MCF 10A (cell line): ENCODE results near the gene AIMP2. TPM values are rescaled to one million over a fixed set of nuclear protein-coding genes. Genes with fewer than 3 reads are reported as not detected.

Experiments
- BruUV-seq: library from RNA; stranded (reverse); fragments of 400-500 nt; replicated peaks from 2 replicates; lab custom pipeline; 2021; lab: Mats Ljungman, UMichigan
- CTCF ChIA-PET: fragments of 300-600 bp; sonication (Branson Sonifier 250); formaldehyde crosslinking; extraction: SDS; loops from one replicate; lab custom pipeline; 2021; ENCODE audit warnings: antibody characterized with exemption, inconsistent platforms; lab: Yijun Ruan, JAX
- POLR2A ChIA-PET: fragments of 300-600, 350-650 bp; sonication (Branson Sonifier 250); formaldehyde crosslinking; extraction: SDS; loops from one replicate; lab custom pipeline; 2020; ENCODE audit warnings: antibody characterized with exemption, inconsistent platforms; lab: Yijun Ruan, JAX
- DNase-seq: peaks from one replicate; pipeline ENCODE4 v3.0.0-alpha.2; 2018; ENCODE audit not compliant: unreplicated experiment
- H3K27ac Mint-ChIP-seq: one replicate; pipeline ENCODE4 v1.8.0; 2022; ENCODE audit warnings: mild to moderate bottlenecking, low read depth, mixed read lengths; ENCODE audit not compliant: unreplicated experiment
- H3K27me3 Mint-ChIP-seq: one replicate; pipeline ENCODE4 v1.8.0; 2022; ENCODE audit warnings: mixed read lengths; ENCODE audit not compliant: insufficient read depth, unreplicated experiment
- H3K36me3 Mint-ChIP-seq: one replicate; pipeline ENCODE4 v1.8.0; 2022; ENCODE audit warnings: mild to moderate bottlenecking, moderate library complexity, mixed read lengths; ENCODE audit not compliant: insufficient read depth, unreplicated experiment
- H3K4me1 Mint-ChIP-seq: one replicate; pipeline ENCODE4 v1.8.0; 2022; ENCODE audit warnings: mixed read lengths; ENCODE audit not compliant: insufficient read depth, unreplicated experiment
- H3K4me3 Mint-ChIP-seq: one replicate; pipeline ENCODE4 v1.8.0; 2022; ENCODE audit warnings: mild to moderate bottlenecking, moderate library complexity, mixed read lengths; ENCODE audit not compliant: unreplicated experiment
- H3K9me3 Mint-ChIP-seq: one replicate; pipeline ENCODE4 v1.8.0; 2022; ENCODE audit warnings: mixed read lengths; ENCODE audit not compliant: unreplicated experiment
- intact Hi-C: fragments of 100-400 bp; cut with micrococcal nuclease; formaldehyde crosslinking; loops from 2 replicates; pipeline ENCODE4 v1.14.1; 2022
- total RNA-seq: library from RNA; stranded (reverse); gene quantifications from 2 replicates; pipeline ENCODE4 v1.2.3, GENCODE V29; 2022
- TF ChIP-seq, protein P1 (sequence below): fragments of 200-600 bp; IDR thresholded peaks from one replicate; pipeline ENCODE4 v1.8.0; 2022; ENCODE audit warnings: antibody characterized with exemption, mild to moderate bottlenecking; ENCODE audit not compliant: unreplicated experiment

Gene AIMP2
- total RNA-seq, 1 experiment from 2014 or later, result 113 TPM

DNA sequence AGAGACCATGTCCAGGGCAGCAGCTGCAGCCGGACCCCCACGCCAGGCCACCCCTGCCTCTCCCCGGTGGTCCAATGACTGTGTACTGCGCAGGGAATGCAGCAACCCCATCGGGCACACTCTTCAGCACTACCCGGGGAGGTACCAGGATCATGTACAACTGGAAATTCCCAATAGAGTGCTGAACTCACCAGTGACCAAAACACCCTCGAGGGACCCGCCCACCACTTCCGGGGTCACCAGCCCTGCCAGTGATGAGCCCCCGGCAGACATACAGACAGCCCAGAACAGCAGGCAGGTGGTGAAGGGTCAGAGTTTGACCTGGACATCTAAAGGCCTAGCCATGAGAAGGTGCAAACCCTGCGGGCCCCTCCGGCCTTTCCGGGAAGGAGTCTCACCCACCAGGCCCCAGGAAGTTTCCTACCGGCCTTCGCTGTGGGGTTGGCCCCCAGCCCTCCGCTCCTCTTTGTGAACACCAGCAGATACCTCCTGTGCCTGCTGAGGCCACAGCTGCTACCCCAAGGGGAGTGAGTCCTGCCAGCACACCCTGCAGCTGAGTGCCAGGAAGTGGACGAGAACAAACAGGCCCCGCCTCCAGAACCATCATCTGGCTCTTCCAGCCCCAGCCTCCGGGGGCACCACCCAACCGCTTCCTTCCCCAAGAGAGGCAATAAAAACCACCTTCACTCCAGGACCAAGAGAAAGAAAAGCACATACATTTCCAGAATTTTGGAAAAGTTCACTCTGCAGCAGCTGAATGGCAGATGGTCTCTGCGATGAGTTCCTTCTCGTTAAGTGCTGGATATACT lies 17.1 kb downstream of the AIMP2 start:
- peak overlapping the region; percentile 35 for H3K27ac Mint-ChIP-seq
- ChIA-PET CTCF (interaction anchor here (0.5 to 2.0 kb wide), 5 partner anchors 11 to 259 kb away, joined by 3 to 8 read pairs (median 3); no protein-coding TSS in a partner anchor), POLR2A (interaction anchor here (0.5 to 1.2 kb wide), 4 partner anchors 11 to 234 kb away, joined by 3 read pairs; partner anchors contain the start of genes AIMP2 and PMS2)
- no peaks in the 10 kb centered on the region for H3K9me3 Mint-ChIP-seq
- TF ChIP-seq, protein P1, sequence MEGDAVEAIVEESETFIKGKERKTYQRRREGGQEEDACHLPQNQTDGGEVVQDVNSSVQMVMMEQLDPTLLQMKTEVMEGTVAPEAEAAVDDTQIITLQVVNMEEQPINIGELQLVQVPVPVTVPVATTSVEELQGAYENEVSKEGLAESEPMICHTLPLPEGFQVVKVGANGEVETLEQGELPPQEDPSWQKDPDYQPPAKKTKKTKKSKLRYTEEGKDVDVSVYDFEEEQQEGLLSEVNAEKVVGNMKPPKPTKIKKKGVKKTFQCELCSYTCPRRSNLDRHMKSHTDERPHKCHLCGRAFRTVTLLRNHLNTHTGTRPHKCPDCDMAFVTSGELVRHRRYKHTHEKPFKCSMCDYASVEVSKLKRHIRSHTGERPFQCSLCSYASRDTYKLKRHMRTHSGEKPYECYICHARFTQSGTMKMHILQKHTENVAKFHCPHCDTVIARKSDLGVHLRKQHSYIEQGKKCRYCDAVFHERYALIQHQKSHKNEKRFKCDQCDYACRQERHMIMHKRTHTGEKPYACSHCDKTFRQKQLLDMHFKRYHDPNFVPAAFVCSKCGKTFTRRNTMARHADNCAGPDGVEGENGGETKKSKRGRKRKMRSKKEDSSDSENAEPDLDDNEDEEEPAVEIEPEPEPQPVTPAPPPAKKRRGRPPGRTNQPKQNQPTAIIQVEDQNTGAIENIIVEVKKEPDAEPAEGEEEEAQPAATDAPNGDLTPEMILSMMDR, result peak; percentile 8
- no peak overlapping the region for H3K4me3 Mint-ChIP-seq
- DNase-seq, result peak; percentile 49
- peaks cover 95% of the 10 kb centered on the region for H3K36me3 Mint-ChIP-seq
- no peaks in the 10 kb centered on the region for H3K4me1 Mint-ChIP-seq
- H3K27me3 Mint-ChIP-seq, result no peaks in the 10 kb centered on the region
- intact Hi-C loops, result no loop called here
- BruUV-seq, result no TSS peak

DNA sequence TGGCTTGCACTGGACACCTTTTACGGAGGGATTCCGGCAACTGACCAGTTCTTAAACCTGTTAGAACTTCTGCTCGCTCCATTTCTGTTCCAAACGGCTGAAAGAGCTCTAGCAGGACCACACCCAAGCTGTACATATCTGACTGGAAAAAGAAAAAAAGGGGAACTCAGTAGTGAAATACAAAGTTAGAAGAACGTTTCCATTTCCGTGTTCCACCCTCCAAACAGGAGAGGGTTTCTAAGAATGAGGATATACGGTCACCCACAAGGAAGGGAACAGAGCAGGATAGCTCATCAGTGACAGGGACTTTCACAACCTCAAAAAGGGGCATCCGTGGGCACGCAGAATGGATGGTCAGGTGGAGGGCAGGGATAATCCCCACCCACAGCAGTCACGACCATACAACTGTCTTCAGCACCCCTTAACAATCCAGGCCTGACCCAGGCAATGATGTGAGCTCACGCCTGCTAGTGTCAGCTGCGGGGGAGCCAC lies 17.8 kb downstream of the AIMP2 start:
- ChIA-PET CTCF (interaction anchor here (0.6 to 2.0 kb wide), 7 partner anchors 12 to 379 kb away, joined by 3 to 8 read pairs (median 4); no protein-coding TSS in a partner anchor), POLR2A (interaction anchor here (0.5 to 1.2 kb wide), 5 partner anchors 12 to 233 kb away, joined by 3 read pairs; partner anchors contain the start of genes AIMP2 and PMS2)
- no peaks in the 10 kb centered on the region for H3K27me3 Mint-ChIP-seq
- no TSS peak for BruUV-seq
- no peaks in the 10 kb centered on the region for H3K9me3 Mint-ChIP-seq
- no peak overlapping the region for H3K4me3 Mint-ChIP-seq
- peaks cover 95% of the 10 kb centered on the region for H3K36me3 Mint-ChIP-seq
- TF ChIP-seq, protein P1, result no peak
- intact Hi-C loops, result no loop called here
- H3K27ac Mint-ChIP-seq, result peak overlapping the region; percentile 35
- DNase-seq, result no peak
- no peaks in the 10 kb centered on the region for H3K4me1 Mint-ChIP-seq

DNA sequence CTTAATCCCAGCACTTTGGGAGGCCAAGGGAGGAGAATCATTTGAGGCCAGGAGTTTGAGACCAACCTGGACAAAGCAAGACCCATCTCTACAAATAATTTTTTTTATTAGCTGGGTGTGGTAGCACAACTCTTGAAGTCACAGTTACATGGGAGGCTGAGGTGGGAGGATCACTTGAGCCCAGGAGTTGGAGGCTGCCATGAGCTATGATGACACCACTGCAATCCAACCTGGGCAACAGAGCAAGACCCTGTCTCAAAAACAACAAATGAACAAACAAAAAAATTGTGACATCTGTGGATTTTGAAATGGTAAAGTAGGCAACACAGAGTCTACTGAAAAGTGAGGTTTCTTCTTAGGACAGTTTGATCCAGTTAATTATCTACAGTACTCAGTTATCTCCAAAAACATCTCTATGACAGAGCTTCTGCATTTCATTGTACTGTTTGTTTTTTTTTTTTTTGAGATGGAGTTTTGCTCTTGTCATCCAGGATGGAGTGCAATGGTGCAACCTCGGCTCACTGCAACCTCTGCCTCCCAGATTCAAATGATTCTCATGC lies 18.8 kb downstream of the AIMP2 start:
- Mint-ChIP-seq H3K4me1 (no peaks in the 10 kb centered on the region), H3K27me3 (no peaks in the 10 kb centered on the region), H3K4me3 (no peak overlapping the region), H3K36me3 (peaks cover 95% of the 10 kb centered on the region), H3K27ac (no peak overlapping the region), H3K9me3 (no peaks in the 10 kb centered on the region)
- DNase-seq, result no peak
- intact Hi-C loops, result no loop called here
- no TSS peak for BruUV-seq
- ChIA-PET POLR2A (interaction anchor here (0.9 kb wide), 2 partner anchors 10 to 78 kb away, joined by 3 read pairs; no protein-coding TSS in a partner anchor), CTCF (interaction anchor here (0.6 to 2.0 kb wide), 4 partner anchors 13 to 407 kb away, joined by 3 to 8 read pairs (median 5); no protein-coding TSS in a partner anchor)
- TF ChIP-seq, protein P1, result no peak

DNA sequence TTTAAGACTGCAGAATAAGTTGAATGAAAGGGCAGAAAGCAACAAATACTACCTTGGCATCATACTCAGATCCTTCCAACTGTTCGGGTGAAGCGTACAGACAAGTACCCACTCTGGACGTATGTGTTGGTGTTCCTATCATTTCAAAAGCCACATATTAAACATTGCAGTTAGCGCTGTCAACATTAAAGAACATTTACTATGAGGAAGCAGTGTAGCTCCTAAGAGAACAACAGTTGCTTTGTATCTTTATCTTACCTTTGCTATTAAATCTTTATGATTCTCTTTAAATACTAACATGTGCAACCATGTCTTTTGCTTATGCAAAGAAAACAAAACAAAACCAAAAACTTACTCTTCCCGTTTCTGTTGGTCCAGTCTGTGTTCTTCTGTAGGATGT lies 19.5 kb downstream of the AIMP2 start:
- no TSS peak for BruUV-seq
- Mint-ChIP-seq H3K4me1 (no peaks in the 10 kb centered on the region), H3K27ac (no peak overlapping the region), H3K36me3 (peaks cover 94% of the 10 kb centered on the region), H3K27me3 (no peaks in the 10 kb centered on the region), H3K4me3 (no peak overlapping the region), H3K9me3 (no peaks in the 10 kb centered on the region)
- POLR2A ChIA-PET, result no interaction called here
- CTCF ChIA-PET, result interaction anchor here (0.7 to 2.0 kb wide), 2 partner anchors 13 to 406 kb away, joined by 3 to 8 read pairs; no protein-coding TSS in a partner anchor
- TF ChIP-seq, protein P1, result no peak
- DNase-seq, result no peak
- intact Hi-C loops, result no loop called here
